Measurements from ENCODE around the gene FERMT2.

DNA sequence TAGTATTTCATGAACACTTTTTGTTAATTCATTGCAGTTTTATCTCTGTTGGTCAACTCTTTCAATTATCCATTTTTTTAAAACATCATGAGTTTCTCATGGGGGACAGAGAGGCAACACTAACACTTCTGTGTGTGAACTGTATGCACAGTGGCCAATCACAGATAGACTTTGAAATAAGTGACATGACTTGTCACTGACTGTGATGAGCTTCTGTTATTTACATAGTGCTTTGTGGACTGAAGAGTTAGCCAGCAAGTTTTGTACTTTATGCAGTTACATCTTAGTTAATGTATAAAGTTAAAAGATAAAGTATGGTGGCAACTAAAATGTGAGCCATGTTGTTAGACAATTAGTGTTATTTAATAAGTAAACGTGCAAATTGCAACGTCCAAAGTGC lies 16.1 kb downstream of the FERMT2 start:
- TF ChIP-seq CTCF (IDR thresholded peaks at IDR 0.05) (no peak), POLR2A (IDR thresholded peaks at IDR 0.05) (no peak)
